CD4-positive, alpha-beta T cell treated with Interleukin-10 for 1 hour (primary cell): Measurements from ENCODE around the gene IL1B.

Experiments used
- DNase-seq: peaks from one replicate; pipeline ENCODE4 v3.0.0-alpha.2; 2020

The IL1B gene

DNA sequence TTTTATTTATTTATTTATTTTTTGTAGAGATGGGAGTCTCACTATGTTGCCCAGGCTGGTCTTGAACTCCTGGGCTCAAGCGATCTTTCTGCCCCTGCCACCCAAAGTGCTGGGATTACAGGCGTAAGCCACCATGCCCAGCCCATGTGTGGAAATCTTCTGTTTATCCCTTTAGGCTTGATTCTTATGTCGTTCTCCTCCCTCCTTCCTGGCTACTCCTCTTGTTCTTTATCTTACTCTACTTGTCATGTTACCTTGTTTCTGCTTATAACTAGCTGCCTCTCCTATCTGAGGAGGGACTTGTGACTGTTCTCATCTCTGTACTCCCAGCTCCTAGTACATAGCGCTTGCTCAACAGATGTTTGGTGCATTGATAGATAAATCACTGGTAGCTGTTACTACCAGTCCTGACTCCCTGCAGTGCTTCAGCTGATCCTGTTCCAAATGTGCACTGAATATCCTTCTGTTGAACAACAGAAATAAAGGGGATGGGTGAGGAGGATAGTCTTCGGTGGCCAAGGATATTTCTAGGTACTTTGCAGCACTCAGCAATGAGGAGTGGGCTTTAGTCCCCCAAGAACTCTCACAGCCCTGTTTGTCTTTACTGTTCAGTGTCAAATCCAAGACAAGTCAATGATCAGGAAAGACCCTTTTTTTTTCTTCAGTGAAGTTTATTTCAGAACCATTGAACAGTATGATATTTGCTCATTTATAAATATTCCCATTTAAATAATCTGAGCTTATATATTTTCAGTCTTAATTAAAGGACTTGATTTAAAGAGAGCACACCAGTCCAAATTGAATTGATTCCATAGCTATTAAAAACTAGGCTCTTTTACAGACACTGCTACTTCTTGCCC lies 7.2 kb downstream of the IL1B start:
- DNase-seq = no peak

DNA sequence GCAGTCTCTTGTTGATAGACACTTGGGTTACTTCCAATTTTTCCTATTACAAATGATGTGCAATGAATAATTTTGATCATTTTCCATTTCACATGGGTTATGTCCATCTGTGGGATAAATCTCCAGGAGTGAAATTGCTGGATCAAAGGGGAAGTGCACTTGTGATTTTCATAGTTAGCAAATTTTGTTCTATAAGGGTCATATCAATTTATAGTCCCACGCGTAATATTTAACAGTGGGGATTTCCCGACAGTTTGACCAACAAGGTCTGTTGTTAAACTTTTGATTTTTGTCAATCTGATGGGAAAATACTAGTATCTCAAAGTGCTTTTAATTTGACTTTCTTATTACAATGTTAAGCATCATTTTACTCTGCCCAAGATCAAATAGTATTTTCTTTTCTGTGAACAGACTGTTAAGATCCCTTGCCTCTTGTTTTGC lies 8.3 kb downstream of the IL1B start:
- no peak for DNase-seq

- DNase-seq = no peak
These were observed 8.9 kb downstream of the IL1B start for GRCh38 chr2:112827604-112828185.

GRCh38 chr2:112827009-112827408 lies 9.6 kb downstream of the IL1B start:
- no peak for DNase-seq

DNA sequence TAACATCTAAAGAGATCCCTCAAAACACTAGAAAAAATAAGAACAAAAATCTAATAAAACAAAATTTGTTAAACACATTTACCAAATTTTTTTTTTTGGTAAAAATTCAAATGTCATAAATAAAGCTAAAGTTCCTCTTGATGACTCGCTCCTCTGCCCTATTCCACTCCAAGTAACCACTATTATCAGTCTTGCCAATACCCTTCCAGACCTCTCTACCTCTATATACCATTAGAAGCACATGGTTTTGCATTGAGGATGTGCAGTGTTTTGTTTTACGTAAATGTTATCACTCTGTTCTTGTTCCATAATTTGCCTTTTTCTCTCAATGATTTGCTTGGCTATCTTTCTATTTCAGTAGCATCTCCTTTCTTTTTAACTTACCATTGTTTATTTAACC lies 10.9 kb downstream of the IL1B start:
- no peak for DNase-seq

DNA sequence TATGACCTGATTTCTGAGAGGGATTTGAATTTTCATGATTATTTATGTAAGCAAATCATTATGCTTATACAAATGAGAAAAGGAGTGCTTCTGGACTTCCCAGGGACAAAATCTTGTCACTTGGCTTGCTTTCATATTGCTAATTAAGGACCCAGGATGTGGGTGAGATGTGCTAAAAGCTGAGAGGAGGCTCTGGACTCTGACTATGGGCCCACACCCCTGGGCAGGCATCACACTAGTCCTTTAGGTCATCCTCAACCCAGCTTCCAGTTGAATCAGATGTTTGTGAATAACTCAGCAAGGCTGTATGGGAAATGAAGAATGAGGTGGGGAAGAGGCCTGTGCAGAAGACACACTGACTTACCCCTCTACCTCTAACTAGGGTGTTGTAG lies 11.9 kb downstream of the IL1B start:
- no peak for DNase-seq

DNA sequence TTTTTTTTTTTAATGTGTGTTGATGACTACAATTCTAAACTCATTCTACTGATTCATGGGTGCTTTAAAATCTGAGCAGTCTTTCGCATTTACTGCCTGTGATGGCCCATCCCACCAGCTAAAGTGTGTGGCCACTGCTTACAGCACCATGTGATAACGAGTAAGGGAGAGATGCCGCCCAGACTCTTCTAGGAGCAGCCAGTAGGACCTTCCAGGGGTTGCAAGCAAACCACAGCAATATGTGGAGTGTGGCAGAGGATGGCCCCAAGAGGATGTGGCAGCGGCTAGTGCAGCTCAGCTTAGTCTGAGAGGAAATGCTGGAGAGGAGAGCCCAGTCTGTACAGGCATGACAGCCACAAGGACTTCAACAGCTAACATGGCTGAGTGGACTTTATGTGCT lies 14.9 kb downstream of the IL1B start:
- DNase-seq = no peak

DNA sequence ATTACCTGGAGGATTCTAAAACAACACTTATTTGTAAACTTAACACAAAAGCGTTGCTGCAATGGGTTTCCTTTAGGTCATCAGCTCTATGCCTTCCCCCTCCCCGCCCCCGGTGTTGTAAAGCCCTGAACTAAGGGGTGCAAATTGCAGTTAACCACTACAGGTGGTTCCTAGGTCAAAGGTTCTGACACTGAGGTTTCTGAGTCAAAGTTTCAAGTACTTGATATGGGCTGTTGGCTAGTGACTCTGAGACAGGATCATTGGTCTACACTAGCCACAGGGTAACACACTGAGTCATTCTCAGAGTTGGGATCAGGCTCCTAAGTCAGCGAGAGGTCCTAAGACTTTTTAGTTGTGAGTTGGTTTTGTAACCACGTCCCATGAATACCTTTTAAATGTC lies 15.4 kb downstream of the IL1B start:
- DNase-seq = no peak

- no peak for DNase-seq
These were observed 16.2 kb downstream of the IL1B start for GRCh38 chr2:112820343-112820742.

DNA sequence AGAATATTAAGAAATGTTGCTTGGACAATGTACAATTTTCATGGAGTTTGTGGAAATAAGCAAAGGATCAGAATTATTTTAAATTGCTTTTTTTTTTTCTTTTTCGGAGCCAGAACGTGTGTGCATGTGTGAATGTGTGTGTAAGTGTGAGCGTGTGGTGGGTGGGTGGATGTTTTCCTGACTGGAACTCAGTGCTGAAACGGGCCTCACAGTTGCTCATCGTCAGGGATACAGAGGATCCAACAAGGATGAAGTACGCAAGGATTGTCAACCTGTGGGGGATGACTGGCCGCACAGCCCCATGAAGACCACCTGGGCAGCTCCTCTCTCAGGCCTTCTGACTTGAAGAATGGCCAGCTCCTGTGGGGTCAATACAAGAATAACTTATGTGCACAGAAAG lies 17.5 kb downstream of the IL1B start:
- no peak for DNase-seq

DNA sequence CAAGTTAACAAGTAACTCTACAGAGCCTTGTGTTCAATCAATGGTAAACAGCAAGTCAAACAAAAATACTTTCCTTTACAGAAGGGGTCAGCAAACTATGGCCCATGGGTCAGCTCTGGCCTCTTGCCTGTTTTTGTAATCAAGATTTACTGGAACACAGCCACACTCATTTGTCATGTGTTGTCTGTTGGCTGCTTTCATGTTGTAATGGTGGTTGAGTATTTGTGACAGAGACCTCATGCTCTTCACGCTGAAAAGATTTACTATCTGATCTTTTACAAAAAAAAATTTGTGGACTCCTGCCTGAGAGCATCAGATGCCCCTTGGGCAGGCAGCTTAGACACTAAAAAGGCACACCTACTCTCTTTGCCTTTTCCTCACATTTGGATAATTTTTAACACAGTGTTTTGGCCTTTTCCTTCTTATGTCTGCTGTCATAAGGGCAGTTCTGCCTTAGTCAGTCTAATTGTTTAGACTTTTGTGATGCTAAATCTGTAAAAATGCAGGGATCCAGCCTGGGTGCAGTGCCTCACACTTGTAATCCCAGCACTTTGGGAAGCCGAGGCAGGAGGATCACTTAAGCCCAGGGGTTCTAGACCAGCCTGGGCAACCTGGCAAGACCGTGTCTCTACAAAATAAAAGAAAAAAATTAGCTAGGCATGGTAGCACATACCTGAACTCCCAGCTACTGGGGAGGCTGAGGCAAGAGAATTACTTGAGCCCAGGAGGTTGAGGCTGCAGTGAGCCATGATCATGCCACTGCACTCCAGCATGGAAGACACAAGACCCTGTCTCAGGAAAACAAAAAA lies 18.3 kb downstream of the IL1B start:
- DNase-seq = no peak

DNA sequence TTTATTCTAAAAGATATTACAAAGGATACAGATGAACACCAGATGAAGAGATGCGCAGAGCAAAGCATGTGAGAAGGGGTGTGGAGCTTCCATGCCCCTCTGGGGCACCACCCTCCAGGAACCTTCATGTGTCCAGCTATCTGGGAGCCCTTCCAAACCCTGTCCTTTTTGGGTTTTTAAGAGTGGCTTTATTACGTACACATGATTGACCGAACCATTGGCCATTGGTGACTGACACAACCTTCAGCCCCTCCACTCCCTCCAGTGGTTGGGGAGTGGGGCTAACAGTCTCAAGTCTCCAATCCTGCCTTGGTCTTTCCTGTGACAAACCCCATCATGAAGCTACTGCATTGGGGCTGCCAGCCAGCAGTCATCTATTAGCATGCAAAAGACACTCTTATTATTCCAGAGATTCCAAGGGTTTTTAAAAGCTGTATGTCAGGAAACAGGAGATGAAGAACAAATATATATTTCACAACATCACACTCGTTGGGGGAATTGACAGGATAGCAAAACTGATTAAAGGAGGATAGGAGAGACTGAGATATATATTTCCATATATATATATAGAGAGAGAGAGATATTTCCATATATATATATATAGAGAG lies 19.4 kb downstream of the IL1B start:
- DNase-seq = no peak

GRCh38 chr2:112814278-112814677 lies 22.3 kb downstream of the IL1B start:
- no peak for DNase-seq

GRCh38 chr2:112813280-112813966 lies 23.2 kb downstream of the IL1B start:
- no peak for DNase-seq

DNA sequence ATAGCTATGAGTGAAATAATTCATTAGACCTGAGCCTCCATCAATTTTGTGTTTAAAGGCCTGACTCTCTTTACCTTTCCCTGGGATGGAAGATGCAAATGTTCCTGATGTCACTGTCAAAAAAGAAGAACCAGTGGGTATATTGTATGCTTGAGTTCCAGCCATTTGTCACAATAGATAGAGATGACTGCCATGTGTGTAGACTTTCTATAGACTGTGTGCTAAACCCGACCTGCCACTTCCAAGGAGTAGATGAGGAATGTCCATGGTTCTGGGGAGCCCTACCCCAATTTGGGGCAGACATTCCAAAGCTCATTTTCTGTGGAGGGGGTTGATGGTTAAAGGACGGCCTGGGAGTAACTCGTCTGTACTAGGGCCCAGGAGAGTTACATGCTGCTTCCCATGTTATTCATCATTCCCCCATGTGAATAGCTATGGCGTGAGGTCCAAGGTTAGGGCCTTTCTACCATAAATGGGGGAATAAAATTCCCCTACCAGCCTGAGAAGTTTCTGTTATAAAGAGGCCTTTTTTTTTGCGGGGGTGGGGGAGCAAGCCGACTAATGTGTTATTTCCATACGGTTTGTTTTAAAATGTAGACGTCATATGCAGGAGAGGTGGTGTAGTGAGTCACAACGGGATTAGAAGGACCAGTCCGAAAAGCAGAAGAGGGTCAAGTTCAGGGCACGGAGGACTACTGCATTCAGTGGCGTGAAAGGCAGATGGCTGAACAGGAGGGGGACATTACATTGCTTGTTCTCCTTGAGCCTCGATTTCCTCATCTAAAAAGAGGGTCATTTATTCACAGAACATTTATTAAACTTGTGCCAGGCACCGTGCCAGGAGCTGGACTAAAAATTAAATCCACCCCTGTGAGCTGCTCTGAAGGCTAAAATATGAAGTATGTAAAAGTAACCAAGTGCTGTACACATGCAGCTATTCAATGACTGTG lies 24.0 kb downstream of the IL1B start:
- no peak for DNase-seq

- no peak for DNase-seq
These were observed 24.7 kb downstream of the IL1B start for GRCh38 chr2:112811841-112812306.

GRCh38 chr2:112811276-112811831 lies 25.2 kb downstream of the IL1B start:
- no peak for DNase-seq

GRCh38 chr2:112809112-112809511 lies 27.5 kb downstream of the IL1B start:
- DNase-seq = no peak

DNA sequence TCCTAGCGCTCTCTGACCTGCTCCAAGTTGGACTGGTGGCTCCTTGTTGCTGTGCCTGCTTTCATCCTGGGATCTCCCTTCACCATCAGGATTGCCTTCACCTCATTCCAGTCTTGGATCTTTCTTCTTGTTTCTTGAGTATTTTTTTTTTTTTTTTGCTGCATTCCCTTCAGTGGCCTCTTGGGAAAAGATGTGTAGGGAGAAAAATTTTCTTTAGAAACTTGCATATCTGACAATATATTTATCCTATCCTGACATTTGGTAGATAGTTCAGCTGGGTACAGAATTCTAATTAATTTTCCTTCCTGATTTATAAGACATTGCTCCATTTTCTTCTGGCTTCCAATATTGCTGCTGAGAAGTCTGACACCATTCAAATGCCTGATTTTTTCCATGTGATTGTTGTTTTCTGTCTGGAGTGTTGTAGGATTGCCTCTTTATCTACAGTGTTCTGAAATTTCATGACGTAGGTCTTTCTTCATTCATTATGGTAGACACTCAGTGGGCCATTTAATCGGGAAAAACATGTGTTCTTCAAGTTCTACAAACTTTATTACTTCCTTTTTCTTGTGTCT lies 29.3 kb downstream of the IL1B start:
- no peak for DNase-seq

DNA sequence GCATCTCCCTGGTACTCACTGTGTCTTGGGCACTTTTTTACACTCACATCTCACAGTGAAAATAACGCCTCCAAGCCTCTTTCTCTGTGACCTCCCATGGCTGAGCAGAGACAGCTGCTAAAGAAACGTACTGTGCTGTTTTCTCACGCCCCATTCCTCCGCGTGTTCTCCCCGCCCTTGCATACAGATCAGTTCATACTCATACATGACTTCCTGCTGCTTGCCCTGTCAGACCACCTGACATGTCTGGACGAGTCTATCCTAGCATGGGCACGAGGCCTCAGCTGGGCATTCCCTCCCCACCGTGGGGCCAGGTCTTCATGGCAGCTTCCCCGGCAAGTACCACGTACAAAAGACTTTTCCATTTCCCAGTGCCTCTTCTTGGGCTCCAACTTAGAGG lies 31.0 kb downstream of the IL1B start:
- no peak for DNase-seq
